Body of pancreas (tissue), 4 donors: ENCODE data around the gene CEP164. TPM values are rescaled to one million over a fixed set of nuclear protein-coding genes. Genes with fewer than 3 reads are reported as not detected.
A peak's percentile ranks its signal among the peaks of the same experiment; 100 is the strongest.

Experiments used
- ATAC-seq: fragments of 150-250 bp; one replicate; pipeline ENCODE4 v1.9.1; 2016
- DNase-seq, 4 donors: peaks; one replicate each; pipeline ENCODE4 v3.0.0-alpha.2; 2019
- H3K27ac ChIP-seq, 4 donors: fragments of 200-600 bp; sonication (generic); 1 replicate in 3 of 4; 2 replicates in 1 of 4; pipeline versions ENCODE4 v1.5.1 to v1.6.1; 2016 to 2019; ENCODE audit warnings: mild to moderate bottlenecking in 1 of 4, mixed read lengths in 1 of 4, moderate library complexity in 1 of 4
- H3K27me3 ChIP-seq, 2 donors: fragments of 200-600 bp; sonication (generic); one replicate each; pipeline ENCODE4 v1.6.0; 2016; ENCODE audit warnings: mild to moderate bottlenecking in 1 of 2
- H3K36me3 ChIP-seq, 2 donors: fragments of 200-600 bp; sonication (generic); replicated peaks in 1 of 2; 2 replicates each; pipeline ENCODE4 v1.5.1; 2016; ENCODE audit warnings: low read depth in 2 of 2; ENCODE audit not compliant: insufficient read depth in 1 of 2
- H3K4me1 ChIP-seq: fragments of 200-600 bp; sonication (generic); one replicate; pipeline ENCODE4 v1.6.0; 2016
- H3K4me3 ChIP-seq, 2 donors: fragments of 200-600 bp; sonication (generic); 1 replicate in 1 of 2; 2 replicates in 1 of 2; pipeline ENCODE4 v1.5.1; 2016 to 2019
- H3K9me3 ChIP-seq, 3 donors: fragments of 200-600 bp; sonication (generic); 1 replicate in 2 of 3; 2 replicates in 1 of 3; pipeline ENCODE4 v1.5.1; 2016
- CTCF ChIP-seq, 7 experiments: fragments of 450-650 bp in 4 of 7; fragments of 200-600 bp in 3 of 7; sonication (generic) in 3 of 7; IDR thresholded peaks; one replicate each; pipeline ENCODE4 v1.5.1; 2016 to 2019; ENCODE audit warnings: antibody characterized with exemption in 7 of 7
- POLR2A ChIP-seq, 3 donors: fragments of 450-650 bp; IDR thresholded peaks; one replicate each; pipeline ENCODE4 v1.6.1; 2016; ENCODE audit warnings: antibody characterized with exemption in 3 of 3, mild to moderate bottlenecking in 2 of 3
- WGBS, 2 donors: methylation state at CpG; one replicate each; pipeline ENCODE4 v1.1.5; 2017; 5-methylcytosine and 5-hydroxymethylcytosine counted together
- intact Hi-C: fragments of 100-400 bp; cut with DNase I; formaldehyde crosslinking; loops from one replicate; pipeline ENCODE4 v1.15.1; 2023
- total RNA-seq, 2 donors: library from RNA; depleted of rRNA; stranded (reverse); fragments of >200 nt; gene quantifications; one replicate each; pipeline ENCODE4 v1.1.0, GENCODE V29; 2016

CEP164 gene
- total RNA-seq, 2 donors from 2014 or later, result 29.1 to 45.8 TPM

- Histone ChIP-seq H3K4me3 (no peak overlapping the region), H3K36me3 (no peaks in the 10 kb centered on the region), H3K27ac (peak overlapping the region; percentile 71 to 89 (median 88)), H3K9me3 (no peaks in the 10 kb centered on the region), H3K4me1 (peaks cover 98% of the 10 kb centered on the region), H3K27me3 (no peaks in the 10 kb centered on the region)
- no peak for ATAC-seq
- no peak for DNase-seq
- intact Hi-C loops, result no loop called here
- no peak for TF ChIP-seq POLR2A (IDR thresholded peaks at IDR 0.05)
- no peak for TF ChIP-seq CTCF (IDR thresholded peaks at IDR 0.05)
- 25 to 35% methylated on average over 5 of the region's 5 CpGs for WGBS, 2 donors
These were observed 26.9 kb upstream of the CEP164 start for GRCh38 chr11:117300773-117301172.

- DNase-seq (no peak), ATAC-seq (no peak)
- TF ChIP-seq CTCF (IDR thresholded peaks at IDR 0.05), result no peak
- no peak for TF ChIP-seq POLR2A (IDR thresholded peaks at IDR 0.05)
- H3K27me3 ChIP-seq, result no peaks in the 10 kb centered on the region
- no peak overlapping the region for H3K4me3 ChIP-seq
- H3K4me1 ChIP-seq, result peaks cover 89% of the 10 kb centered on the region
- 67 to 80% methylated on average over 6 to 7 of the region's 7 CpGs for WGBS, 2 donors
- H3K36me3 ChIP-seq, result no peaks in the 10 kb centered on the region
- intact Hi-C loops, result no loop called here
- no peaks in the 10 kb centered on the region for H3K9me3 ChIP-seq
- peak overlapping the region in 3 of 4 donors; percentile 1 to 88 (median 4) for H3K27ac ChIP-seq
These were observed 25.4 kb upstream of the CEP164 start for GRCh38 chr11:117302228-117302627.

- no peaks in the 10 kb centered on the region for H3K9me3 ChIP-seq
- no peak for TF ChIP-seq POLR2A (IDR thresholded peaks at IDR 0.05)
- no peak for TF ChIP-seq CTCF (IDR thresholded peaks at IDR 0.05)
- no peaks in the 10 kb centered on the region for H3K36me3 ChIP-seq
- H3K4me3 ChIP-seq, result no peak overlapping the region
- ATAC-seq, result no peak
- 31 to 39% methylated on average over 4 of the region's 4 CpGs for WGBS, 2 donors
- no peaks in the 10 kb centered on the region for H3K27me3 ChIP-seq
- intact Hi-C loops, result no loop called here
- peak in 1 of 4 donors; percentile 28 for DNase-seq
- H3K4me1 ChIP-seq, result peaks cover 81% of the 10 kb centered on the region
- peak overlapping the region in 3 of 4 donors; percentile 2 to 62 (median 50) for H3K27ac ChIP-seq
These were observed 24.6 kb upstream of the CEP164 start for GRCh38 chr11:117303101-117303500.

GRCh38 chr11:117303646-117304315 is 23.9 kb upstream of the CEP164 start:
- Histone ChIP-seq H3K36me3 (no peaks in the 10 kb centered on the region), H3K4me1 (peaks cover 74% of the 10 kb centered on the region), H3K27ac (peak overlapping the region in 3 of 4 donors; percentile 2 to 62 (median 50)), H3K27me3 (no peaks in the 10 kb centered on the region), H3K4me3 (no peak overlapping the region), H3K9me3 (no peaks in the 10 kb centered on the region)
- intact Hi-C loops, result no loop called here
- no peak for DNase-seq
- ATAC-seq, result no peak
- WGBS, 2 donors, result 50 to 52% methylated on average over 4 to 5 of the region's 5 CpGs
- TF ChIP-seq POLR2A (IDR thresholded peaks at IDR 0.05) (no peak), CTCF (IDR thresholded peaks at IDR 0.05) (no peak)

- H3K9me3 ChIP-seq, result no peaks in the 10 kb centered on the region
- WGBS, 2 donors, result 48 to 73% methylated on average over 3 of the region's 3 CpGs
- peak overlapping the region in 3 of 4 donors; percentile 21 to 62 (median 29) for H3K27ac ChIP-seq
- DNase-seq (peak in 3 of 4 donors; percentile 60 to 74 (median 61)), ATAC-seq (peak; percentile 48)
- TF ChIP-seq CTCF (IDR thresholded peaks at IDR 0.05) (no peak), POLR2A (IDR thresholded peaks at IDR 0.05) (no peak)
- intact Hi-C loops, result no loop called here
- H3K4me3 ChIP-seq, result no peak overlapping the region
- H3K27me3 ChIP-seq, result no peaks in the 10 kb centered on the region
- no peaks in the 10 kb centered on the region for H3K36me3 ChIP-seq
- peaks cover 64% of the 10 kb centered on the region for H3K4me1 ChIP-seq
These were observed 22.5 kb upstream of the CEP164 start for GRCh38 chr11:117305145-117305544.
